ENCODE measurements around the gene MEF2C.

Gene MEF2C

GRCh38 chr5:88756953-88757352, 126.0 kb downstream of the MEF2C start:
- DNase-seq (ENCODE audit: low spot score), result no peak

GRCh38 chr5:88748666-88749065, 134.3 kb downstream of the MEF2C start:
- DNase-seq (ENCODE audit: low spot score), result no peak

- no peak for DNase-seq (ENCODE audit: low spot score)
Observed at GRCh38 chr5:88746438-88746882, 136.5 kb downstream of the MEF2C start.

GRCh38 chr5:88745093-88745696, 137.8 kb downstream of the MEF2C start:
- DNase-seq (ENCODE audit: low spot score), result peak; percentile 32

GRCh38 chr5:88743231-88743834, 139.7 kb downstream of the MEF2C start:
- peak; percentile 88 for DNase-seq (ENCODE audit: low spot score)

- DNase-seq (ENCODE audit: low spot score), result no peak
Observed at GRCh38 chr5:88741964-88742363, 141.0 kb downstream of the MEF2C start.

- no peak for DNase-seq (ENCODE audit: low spot score)
Observed at GRCh38 chr5:88740604-88741185, 142.3 kb downstream of the MEF2C start.

- no peak for DNase-seq (ENCODE audit: low spot score)
Observed at GRCh38 chr5:88736494-88736893, 146.5 kb downstream of the MEF2C start.

- DNase-seq (ENCODE audit: low spot score), result no peak
Observed at GRCh38 chr5:88734983-88735382, 148.0 kb downstream of the MEF2C start.

GRCh38 chr5:88734191-88734640, 148.8 kb downstream of the MEF2C start:
- no peak for DNase-seq (ENCODE audit: low spot score)

- DNase-seq (ENCODE audit: low spot score), result no peak
Observed at GRCh38 chr5:88732862-88733261, 150.1 kb downstream of the MEF2C start.

- no peak for DNase-seq (ENCODE audit: low spot score)
Observed at GRCh38 chr5:88732181-88732633, 150.8 kb downstream of the MEF2C start.

GRCh38 chr5:88729829-88730182, 153.2 kb downstream of the MEF2C start:
- DNase-seq (ENCODE audit: low spot score), result no peak

GRCh38 chr5:88729084-88729828, 153.7 kb downstream of the MEF2C start:
- DNase-seq (ENCODE audit: low spot score), result peak; percentile 83

GRCh38 chr5:88727705-88728313, 155.2 kb downstream of the MEF2C start:
- peak; percentile 49 for DNase-seq (ENCODE audit: low spot score)

GRCh38 chr5:88725454-88725853, 157.5 kb downstream of the MEF2C start:
- DNase-seq (ENCODE audit: low spot score), result no peak

GRCh38 chr5:88724201-88724600, 158.8 kb downstream of the MEF2C start:
- DNase-seq (ENCODE audit: low spot score), result no peak

GRCh38 chr5:88722546-88723073, 160.4 kb downstream of the MEF2C start:
- no peak for DNase-seq (ENCODE audit: low spot score)

GRCh38 chr5:88719434-88719833, 163.6 kb downstream of the MEF2C start:
- peak; percentile 58 for DNase-seq (ENCODE audit: low spot score)

GRCh38 chr5:88718736-88719135, 164.2 kb downstream of the MEF2C start:
- DNase-seq (ENCODE audit: low spot score), result no peak

- no peak for DNase-seq (ENCODE audit: low spot score)
Observed at GRCh38 chr5:88716101-88716500, 166.9 kb downstream of the MEF2C start.

- no peak for DNase-seq (ENCODE audit: low spot score)
Observed at GRCh38 chr5:88715503-88715902, 167.5 kb downstream of the MEF2C start.

All from LoVo (cell line).